Activated CD4-positive, CD25-positive, alpha-beta regulatory T cell (primary cell): Measurements from ENCODE around the gene RND3.

Experiments
- DNase-seq, 4 experiments: peaks; one replicate each; lab custom pipeline; 2025; lab: John Stamatoyannopoulos, UW

The RND3 gene

DNA sequence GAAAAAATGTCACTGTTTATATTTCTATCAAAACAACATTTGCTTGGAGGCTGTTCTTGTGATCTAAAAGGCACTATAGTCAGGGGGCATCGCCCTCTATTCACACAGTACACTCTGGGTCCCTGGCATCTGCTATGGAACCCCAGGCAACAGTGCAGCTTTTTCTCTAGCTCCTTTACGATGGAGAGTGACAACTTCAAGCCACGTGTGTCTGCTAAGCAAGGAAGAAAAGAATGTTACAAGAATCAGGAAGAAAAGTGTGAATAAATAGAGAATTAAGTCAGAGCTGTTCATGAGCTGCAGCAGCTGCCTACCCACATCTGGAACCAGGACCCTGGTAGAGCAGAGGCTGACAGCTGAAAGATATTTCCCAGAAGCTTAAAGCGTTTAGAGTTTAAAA lies 11.2 kb downstream of the RND3 start:
- no peak for DNase-seq

DNA sequence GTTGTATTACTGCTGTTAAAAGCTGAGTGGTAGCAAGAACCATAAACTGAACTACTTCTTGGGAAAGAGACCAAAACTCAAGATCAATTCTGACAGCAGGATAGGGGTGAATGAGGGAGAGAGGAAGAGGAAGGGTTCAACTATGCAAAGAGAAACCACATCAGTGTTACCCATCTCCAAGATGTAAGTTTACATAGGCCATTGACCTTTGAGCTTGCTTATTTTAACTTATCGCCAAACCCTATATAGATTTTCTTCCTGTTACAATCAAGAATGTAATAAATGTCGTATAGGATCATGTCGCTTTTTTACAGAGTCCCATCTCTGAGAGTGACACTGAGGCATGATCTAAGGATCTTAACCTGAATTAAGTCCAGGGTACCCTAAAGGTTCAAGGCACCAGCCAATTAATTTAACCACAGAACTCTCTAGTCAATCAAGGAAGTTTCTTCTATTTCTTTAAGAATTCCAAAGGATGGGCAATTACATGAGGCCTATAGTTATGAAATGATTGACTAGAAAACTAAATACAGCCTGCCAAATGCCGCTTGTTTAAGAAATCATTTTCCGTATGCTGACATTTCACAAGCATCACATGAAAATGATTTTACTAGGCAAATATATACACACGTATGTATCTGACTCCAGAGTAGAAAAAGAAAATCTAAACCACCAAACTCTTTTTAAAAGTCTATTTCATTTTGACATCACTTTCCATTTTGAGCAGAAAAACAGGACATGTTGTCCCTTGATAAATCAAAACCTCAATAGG lies 11.8 kb downstream of the RND3 start:
- no peak for DNase-seq

DNA sequence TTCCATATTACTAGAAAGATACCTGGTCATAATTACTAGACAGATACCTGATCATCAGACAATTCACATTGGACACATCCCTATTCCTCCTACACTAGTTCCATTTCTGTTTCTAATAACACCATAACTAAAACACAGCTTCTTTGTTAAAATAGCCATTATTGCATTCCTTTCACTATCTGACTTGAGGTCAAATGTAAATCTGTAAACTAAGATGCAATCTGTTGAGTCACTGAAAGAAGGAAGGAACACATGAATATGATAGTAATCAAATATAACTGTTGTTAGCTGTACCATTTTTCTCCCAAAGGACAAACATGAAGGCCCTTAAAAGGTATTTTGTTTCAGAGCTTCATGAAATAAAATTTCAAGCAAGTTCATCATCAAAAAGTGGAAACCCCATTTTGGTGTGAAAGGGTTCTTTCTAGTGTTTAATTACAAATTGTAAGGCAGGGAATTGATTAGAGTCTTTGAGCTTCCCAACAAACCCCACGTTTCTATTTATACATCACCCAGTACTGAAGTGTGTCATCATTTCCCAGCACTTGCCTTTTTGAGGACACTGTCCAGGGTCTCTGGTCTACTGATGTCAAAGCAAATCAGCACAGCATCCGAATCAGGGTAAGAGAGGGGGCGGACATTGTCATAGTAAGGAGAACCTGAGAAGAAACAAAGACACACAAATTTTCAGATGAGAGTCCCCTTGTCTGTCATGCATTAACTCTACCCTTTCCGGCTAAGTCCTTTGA lies 13.0 kb downstream of the RND3 start:
- DNase-seq: no peak

DNA sequence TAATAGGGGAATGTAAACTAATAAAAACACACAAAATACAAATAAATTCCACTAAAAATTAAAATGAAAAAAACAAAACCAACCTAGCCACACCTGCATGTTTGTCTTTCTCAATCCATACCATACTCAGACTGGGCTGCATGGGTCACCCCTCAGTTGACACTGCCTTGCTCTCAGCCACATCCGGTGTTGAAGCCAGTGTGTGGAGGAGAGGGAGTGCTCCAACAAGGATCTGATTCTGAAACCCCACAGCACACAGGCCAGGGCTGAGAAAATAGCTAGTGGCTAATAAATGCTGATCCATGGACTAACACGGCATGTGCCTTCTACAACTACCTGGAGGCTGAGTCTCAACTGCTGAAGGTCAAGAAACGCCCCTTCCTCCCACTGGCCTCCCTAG lies 13.7 kb downstream of the RND3 start:
- no peak for DNase-seq

DNA sequence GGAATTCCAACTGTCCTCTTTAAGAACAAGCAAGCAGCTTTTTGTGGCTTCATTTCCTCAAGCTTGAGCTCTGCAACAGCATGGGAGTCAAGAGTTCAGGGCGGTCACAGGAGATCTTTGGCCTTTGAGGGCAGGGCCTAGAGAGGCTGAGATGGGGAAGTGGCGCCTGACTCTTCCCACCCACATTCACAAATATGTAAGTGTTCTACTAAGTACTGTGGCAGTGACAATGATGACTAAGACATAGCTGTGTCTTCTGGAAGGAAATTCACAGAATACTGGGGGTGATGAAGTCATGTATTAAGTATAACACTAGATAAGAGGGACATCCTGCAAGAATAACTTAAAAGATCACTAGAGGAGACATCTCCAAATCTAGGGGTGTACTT lies 15.0 kb downstream of the RND3 start:
- no peak for DNase-seq

DNA sequence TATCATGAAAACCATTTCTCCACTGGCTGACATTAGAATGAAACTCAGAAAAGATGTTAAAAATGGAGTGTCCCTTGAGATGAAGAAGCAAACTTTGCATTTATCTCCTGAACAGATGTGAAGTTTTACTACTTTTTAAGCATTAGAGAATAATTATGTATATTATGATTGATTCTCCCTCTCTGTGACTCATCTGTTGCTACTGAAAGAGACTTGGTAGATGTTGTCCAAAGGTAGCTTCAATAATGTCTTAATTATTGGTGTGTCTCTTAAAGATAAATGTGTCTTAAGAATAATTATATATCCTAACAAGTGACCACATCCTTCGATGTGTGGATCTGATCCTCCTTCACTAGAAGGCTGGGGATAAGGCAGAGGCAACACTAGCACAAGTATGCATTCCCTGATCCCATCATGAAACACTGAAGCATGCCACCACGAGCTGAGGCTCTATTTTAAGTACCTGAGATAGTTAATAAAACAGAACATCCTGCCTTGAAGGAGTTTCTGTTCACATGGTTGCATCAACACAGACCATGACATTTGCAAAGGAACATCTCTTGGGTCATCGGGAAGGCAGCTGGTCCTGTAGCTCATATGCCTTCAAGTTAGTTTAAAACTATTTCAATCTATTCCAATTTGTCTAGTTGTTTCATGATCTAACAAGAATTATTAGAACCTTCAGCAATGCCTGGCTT lies 15.5 kb downstream of the RND3 start:
- DNase-seq: no peak

DNA sequence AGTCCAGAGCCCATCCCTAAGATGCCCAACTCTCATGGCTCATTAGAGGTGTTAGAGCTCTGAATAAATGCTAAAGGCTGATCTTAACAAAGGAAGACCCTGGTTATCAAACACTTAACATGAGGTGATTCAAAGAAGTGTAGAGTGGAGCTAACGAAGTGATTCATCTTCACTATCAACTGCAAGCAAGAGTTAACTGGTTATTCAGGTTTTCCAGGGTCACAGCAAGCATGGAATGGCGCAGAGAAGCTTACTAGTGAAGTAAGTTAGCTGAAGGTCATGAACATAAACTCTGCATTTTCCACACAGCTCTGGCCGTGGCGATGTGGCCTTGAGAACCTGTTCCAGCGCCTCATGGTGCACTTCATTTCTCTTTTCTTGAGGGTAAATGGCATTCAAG lies 17.0 kb downstream of the RND3 start:
- DNase-seq: no peak

DNA sequence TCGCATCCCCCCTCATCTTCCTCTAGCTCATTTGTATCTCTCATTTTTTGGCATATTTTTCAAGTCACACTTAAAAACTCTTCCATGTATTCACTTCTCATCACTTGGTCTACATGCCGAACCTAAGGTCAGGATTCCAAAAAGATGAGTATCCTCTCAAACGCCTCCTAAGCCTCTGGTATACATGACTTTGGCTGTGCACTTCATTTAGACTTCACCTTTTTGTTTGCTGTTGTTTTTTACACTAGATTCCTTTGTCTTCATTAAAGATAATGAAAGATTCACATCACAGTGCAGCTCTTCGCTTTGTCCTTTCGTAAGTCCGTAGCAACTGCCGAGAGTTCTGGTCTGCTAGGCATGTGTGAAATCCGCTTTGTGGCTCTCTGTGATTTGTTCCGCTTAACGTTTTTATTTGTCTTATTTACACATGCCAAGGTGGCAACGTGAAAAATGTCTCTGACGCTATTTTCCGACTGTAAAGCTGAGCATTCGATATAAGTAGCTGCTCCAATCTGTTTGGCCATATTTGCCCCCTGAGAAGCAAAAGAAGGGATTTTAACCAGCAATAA lies 17.7 kb downstream of the RND3 start:
- DNase-seq: no peak

DNA sequence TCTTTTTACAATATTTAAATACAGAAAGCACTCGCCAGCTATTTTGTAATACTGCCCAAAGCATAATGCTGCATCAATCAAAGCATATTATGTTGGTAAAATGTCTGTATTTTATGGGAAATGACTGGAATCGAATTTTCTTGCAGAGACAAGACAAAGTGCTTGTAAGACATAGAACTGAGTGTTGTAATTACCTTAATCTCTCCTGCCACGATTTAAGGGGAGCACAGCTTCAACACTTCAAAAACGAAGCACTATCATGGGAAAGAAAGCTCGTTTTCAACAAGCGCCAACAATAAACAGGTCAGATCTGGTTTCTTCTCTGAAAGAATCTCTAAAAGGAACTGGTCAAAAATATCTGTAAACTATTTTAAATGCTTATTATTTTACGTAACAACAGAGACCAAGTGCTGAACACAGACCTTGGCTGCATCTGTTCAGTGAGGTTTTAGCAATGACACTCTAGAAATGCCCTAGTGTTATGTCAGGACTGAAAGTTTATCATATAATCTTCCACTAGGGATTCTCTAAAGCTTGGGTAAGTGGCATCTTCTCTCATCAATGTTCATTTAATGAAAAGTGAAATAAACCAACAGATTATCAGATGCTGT lies 19.0 kb downstream of the RND3 start:
- no peak for DNase-seq

DNA sequence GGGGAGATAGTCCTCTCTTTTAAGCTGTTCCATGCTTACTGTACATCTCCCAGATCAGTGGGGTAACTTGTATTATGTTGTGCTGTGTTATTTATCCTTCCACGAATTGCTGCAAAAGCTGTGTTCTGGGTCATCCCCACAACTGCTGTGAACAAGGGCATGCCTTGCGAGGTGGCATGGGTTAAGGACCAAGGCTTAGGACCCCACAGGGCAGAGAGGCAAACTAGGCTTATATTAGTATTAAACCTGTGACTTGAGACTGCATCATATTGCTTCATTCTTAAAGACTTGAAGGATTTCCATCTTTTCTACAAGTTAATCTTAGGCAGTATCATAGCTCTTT lies 19.9 kb downstream of the RND3 start:
- no peak for DNase-seq

DNA sequence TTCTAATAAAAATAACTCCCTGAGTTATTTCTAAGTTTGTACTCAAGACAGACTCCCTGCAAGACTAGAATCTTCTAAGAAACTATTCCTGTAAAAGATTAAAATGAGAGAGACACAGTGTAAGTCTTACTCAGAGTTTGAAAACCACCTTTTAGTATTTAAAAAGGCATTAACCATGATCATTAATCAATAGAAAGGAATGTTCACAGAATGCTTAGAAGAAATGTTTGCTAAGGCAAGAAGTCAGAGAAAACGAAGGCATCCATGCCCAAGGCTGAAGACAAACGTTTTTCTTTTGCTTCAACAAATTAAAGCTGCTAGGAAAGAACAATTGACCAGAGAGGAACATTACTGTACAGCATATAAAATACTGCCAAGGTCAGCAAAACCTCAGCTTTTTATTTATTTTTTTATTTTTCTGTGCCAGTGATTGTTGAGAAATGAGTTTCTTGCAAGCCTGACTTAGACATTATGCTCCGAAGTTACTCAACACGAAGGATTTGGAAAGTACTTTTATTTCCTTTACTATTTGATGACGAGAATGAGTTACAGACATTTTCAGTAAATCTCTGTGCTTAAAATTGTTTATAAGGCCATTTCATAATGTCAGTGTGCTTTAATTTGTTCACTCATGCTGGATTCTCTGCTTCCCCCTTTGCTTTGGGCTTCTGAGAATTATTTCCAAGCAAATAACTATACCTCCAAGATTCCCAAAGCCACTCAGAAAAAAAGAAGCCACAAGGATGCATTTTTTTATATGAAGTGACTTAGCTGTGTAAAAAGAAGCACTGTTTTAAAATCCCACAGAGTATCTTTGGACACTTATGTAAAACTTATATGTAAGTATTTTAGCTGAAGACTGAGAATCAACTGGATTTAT lies 20.5 kb downstream of the RND3 start:
- DNase-seq: no peak

DNA sequence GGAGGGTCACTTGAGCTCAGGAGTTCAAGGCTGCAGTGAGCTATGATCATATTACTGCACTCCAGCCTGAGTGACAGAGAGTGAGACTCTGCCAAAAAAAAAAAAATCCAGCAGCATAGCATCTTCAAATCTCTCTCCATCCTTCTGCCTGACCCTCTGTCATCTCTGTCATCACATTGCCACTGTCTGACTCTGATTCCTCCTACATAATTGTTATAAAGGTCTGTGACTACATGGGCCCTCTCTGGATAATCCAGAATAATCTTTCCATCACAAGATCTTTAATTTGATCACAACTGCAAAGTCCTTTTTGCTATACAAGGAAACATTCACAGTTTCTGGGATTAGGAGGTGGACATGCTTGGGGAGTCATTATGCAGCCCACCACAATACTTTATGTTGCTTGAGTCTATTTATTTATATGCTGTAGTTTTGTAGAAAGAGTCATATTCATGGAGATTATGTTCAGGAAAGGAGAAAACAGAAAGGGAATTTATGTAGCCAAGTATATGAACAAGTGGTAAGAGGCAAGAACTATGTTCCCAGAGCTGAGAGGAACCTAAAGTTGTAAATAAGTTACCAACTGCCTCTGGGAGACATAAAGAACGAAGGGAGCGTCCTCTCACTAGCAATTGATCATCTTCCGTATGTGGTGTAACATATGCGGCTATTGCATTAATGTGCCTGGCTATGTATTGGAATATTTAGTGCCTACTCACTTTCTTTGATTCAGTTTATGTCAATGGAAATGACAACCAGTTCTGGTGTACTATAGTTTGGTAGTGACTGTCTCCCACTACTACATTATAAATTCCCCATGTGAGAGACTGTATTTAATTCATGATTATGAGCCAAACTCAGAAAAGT lies 21.5 kb downstream of the RND3 start:
- DNase-seq: no peak

DNA sequence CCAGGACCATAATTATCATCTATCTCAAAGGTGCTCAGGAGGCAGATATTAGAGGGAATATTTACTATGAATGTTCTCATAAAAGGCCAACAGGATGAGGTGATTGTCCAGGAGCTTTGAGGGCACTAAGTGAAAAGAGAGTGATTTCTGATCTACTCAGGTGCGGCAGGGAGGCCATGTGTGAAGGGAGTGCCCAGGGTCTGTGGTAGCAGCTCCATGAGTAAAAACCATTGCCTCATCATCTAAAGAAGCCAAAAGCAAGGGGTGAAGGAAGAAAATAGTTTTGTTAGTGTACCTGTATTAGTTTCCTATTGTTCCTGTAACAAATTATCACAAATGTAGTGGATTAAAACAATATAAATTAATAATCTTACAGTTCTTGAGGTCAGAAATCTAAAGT lies 22.5 kb downstream of the RND3 start:
- no peak for DNase-seq

DNA sequence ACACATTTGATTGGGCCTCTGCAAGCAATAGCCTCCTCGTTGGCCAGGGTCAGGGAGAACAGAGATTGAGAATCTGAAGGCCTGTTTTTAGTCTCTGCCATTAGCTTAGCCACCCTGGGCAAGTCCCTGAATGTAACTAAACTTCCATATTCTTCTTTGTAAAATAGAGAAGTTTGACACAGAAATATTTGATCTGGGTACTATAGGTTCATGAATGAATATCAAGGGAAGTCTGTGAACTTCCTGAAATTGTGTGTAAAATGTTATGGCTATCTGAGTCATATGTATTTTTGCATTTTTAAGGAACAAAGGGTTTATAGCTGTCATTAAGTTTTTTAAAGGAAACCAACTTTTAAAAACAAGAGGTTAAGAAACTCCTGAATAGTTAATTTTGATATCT lies 23.2 kb downstream of the RND3 start:
- no peak for DNase-seq

DNA sequence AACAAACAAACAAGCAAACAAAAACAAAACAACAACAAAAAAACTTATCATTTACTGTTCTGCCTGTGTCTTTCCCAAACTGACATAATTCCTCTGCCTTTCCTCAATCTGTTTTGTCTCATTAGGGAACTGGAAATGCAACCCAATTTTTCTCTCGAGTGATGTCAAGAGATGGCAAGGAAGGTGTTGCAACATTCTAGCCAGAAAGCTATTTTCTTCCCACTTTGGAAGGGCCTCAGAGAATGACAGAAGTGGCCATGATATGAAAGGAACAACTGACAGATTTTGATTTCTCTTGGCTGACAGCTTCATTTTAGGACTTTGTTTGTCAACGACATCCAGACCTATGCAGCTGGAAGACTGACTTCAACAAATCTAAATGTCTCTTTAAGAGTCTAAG lies 24.7 kb downstream of the RND3 start:
- DNase-seq: no peak

DNA sequence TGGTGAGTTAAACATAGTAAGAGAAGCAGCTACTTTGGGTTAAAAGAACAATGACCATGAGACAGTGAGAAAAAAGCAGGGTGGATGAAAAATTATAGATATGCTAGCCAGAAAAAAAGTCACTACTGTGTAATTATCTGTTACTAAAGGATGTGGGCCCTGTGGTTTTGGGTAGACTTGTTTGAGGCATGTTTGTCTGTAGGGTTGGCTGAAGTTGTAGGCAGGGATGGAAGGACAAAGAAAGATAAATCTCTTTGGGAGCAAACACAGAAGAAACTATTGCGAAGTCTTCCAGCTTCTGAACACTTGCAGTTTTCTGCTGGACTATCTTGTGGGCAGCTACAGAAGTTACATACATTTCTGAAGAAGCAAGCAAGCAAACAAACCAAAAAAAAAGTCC lies 28.2 kb downstream of the RND3 start:
- DNase-seq: no peak

DNA sequence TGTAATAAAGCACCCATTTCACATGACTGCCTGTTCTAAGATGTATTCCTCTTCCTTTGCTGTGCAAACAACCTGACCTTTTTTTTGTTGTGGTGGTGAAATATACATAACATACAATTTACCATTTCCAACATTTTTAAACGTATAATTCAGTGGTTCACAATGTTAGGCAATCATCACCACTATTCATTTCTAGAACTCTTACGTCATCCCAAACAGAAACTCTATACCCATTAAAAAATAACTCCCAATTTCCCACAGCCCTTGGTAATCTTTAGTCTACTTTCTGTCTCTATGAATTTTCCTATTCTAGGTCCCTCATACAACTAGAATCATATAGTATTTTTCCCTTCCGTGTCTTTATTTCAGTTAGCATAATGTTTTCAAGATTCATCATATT lies 36.7 kb downstream of the RND3 start:
- no peak for DNase-seq

DNA sequence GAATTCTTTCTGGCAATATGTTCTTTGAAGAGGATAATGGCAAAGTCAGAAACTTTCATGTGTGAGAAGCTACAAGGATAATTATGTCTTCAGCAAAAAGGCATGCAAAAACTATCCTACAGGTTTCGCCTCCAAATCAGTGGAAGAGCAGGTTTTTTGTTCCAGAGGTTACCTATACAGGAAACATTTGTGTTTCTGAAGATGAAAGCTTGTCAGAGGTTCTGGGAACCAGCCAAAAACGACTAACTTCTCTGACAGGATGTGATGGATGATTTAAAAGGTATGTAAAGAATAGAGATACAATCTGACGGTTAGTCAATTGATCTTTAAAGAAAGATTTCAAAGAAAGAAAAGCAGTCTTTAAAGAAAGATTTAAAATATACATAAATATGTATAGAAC lies 37.6 kb downstream of the RND3 start:
- DNase-seq: no peak

DNA sequence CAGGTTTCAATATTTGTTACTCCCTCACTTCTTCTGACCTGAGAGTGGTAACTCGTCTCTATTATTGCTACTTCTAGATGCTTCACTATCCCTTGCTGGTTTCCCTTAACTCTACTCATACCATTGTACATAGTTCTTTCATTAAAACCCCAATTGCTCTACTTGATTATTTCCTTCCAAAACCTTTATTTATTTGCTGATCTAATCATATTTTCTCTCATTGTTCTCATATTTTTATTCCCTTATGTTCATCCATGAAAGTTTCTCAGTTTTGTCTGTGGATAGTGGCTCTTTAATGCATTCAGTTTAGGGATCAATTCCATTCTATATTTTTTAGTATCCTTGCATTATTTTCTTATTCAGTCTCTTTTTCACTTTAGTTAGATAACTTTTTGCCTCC lies 42.1 kb downstream of the RND3 start:
- no peak for DNase-seq

DNA sequence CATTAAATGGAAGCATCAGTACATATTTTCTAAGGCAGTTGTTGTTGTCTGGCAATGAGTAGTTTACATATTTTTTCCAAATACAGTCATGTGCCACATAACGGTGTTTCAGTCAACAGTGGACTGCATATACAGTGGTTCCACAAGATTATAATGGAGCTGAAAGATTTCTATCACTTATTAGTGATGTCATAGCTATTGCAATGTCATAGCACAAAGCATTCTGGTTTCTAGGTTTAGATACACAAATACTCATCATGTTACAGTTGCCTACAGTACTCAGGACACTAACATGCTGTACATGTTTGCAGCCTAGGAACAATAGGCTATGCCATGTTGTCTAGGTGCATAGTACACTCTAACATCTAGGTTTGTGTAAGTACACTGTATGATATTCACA lies 45.0 kb downstream of the RND3 start:
- no peak for DNase-seq

DNA sequence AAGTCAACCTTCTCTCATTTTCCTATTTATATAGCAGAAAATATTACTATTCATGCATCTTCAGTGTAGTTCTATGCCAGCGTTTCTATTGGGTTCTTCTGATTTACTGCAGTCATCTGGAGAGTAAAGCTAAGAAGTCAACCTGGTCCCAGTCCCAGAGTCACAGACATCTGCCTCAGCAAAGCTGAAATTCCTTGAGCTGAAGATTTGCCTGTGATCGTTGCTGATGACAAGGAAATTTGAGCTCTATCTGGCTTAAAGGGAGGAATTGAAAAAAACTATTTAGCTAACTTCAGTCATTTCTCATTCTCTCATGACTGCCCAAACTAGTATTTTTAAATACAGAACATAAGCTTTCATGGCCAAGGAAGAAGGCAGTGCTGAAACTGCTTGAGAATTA lies 45.7 kb downstream of the RND3 start:
- DNase-seq: no peak
